ENCODE measurements around the gene GIMAP8.
"Not testable (repeated sequence)": the region's sequence is repeated elsewhere in the genome, so short reads cannot be mapped to it uniquely, and the experiment has no call there.

The GIMAP8 gene

GRCh38 chr7:150464962-150465361 lies 14.5 kb downstream of the GIMAP8 start:
- DNase-seq (ENCODE audit: low read depth in 2 of 2), result no peak

- no peak for DNase-seq (ENCODE audit: low read depth in 2 of 2)
Measured at GRCh38 chr7:150465414-150465813, 15.0 kb downstream of the GIMAP8 start.

- no peak for DNase-seq (ENCODE audit: low read depth in 2 of 2)
Measured at GRCh38 chr7:150466477-150466876, 16.0 kb downstream of the GIMAP8 start.

- DNase-seq (ENCODE audit: low read depth in 2 of 2), result no peak
Measured at GRCh38 chr7:150468241-150468640, 17.8 kb downstream of the GIMAP8 start.

GRCh38 chr7:150471886-150472285 lies 21.5 kb downstream of the GIMAP8 start:
- DNase-seq (ENCODE audit: low read depth in 2 of 2), result no peak

- no peak for DNase-seq (ENCODE audit: low read depth in 2 of 2)
Measured at GRCh38 chr7:150473902-150474301, 23.5 kb downstream of the GIMAP8 start.

GRCh38 chr7:150476285-150476684 lies 25.9 kb downstream of the GIMAP8 start:
- DNase-seq (ENCODE audit: low read depth in 2 of 2), result no peak

- no peak for DNase-seq (ENCODE audit: low read depth in 2 of 2)
Measured at GRCh38 chr7:150476819-150477631, 26.6 kb downstream of the GIMAP8 start.

GRCh38 chr7:150479023-150479716 lies 28.7 kb downstream of the GIMAP8 start:
- DNase-seq (ENCODE audit: low read depth in 2 of 2), result no peak

- DNase-seq (ENCODE audit: low read depth in 2 of 2), result no peak
Measured at GRCh38 chr7:150481186-150481920, 30.9 kb downstream of the GIMAP8 start.

GRCh38 chr7:150481922-150482321 lies 31.5 kb downstream of the GIMAP8 start:
- no peak for DNase-seq (ENCODE audit: low read depth in 2 of 2)

GRCh38 chr7:150483514-150483913 lies 33.1 kb downstream of the GIMAP8 start:
- DNase-seq (ENCODE audit: low read depth in 2 of 2), result not testable (repeated sequence)

- DNase-seq (ENCODE audit: low read depth in 2 of 2), result not testable (repeated sequence)
Measured at GRCh38 chr7:150484071-150484470, 33.6 kb downstream of the GIMAP8 start.

GRCh38 chr7:150487625-150488024 lies 37.2 kb downstream of the GIMAP8 start:
- DNase-seq (ENCODE audit: low read depth in 2 of 2), result no peak

- DNase-seq (ENCODE audit: low read depth in 2 of 2), result no peak
Measured at GRCh38 chr7:150489782-150490181, 39.4 kb downstream of the GIMAP8 start.

GRCh38 chr7:150493442-150493841 lies 43.0 kb downstream of the GIMAP8 start:
- DNase-seq (ENCODE audit: low read depth in 2 of 2), result not testable (repeated sequence)

- no peak for DNase-seq (ENCODE audit: low read depth in 2 of 2)
Measured at GRCh38 chr7:150502519-150502918, 52.1 kb downstream of the GIMAP8 start.

- no peak for DNase-seq (ENCODE audit: low read depth in 2 of 2)
Measured at GRCh38 chr7:150503155-150503554, 52.7 kb downstream of the GIMAP8 start.

- no peak for DNase-seq (ENCODE audit: low read depth in 2 of 2)
Measured at GRCh38 chr7:150503581-150503980, 53.2 kb downstream of the GIMAP8 start.

- DNase-seq (ENCODE audit: low read depth in 2 of 2), result no peak
Measured at GRCh38 chr7:150507947-150508602, 57.6 kb downstream of the GIMAP8 start.

- no peak for DNase-seq (ENCODE audit: low read depth in 2 of 2)
Measured at GRCh38 chr7:150511048-150511447, 60.6 kb downstream of the GIMAP8 start.

GRCh38 chr7:150513758-150514157 lies 63.3 kb downstream of the GIMAP8 start:
- no peak for DNase-seq (ENCODE audit: low read depth in 2 of 2)
